Medulla oblongata (tissue), 1 donor: ENCODE data around the gene STK32C.
A peak's percentile ranks its signal among the peaks of the same experiment; 100 is the strongest.

Source experiments
- DNase-seq: peaks from one replicate; pipeline ENCODE4 v3.0.0-alpha.2; 2015; ENCODE audit errors: extremely low spot score

Gene STK32C

DNA sequence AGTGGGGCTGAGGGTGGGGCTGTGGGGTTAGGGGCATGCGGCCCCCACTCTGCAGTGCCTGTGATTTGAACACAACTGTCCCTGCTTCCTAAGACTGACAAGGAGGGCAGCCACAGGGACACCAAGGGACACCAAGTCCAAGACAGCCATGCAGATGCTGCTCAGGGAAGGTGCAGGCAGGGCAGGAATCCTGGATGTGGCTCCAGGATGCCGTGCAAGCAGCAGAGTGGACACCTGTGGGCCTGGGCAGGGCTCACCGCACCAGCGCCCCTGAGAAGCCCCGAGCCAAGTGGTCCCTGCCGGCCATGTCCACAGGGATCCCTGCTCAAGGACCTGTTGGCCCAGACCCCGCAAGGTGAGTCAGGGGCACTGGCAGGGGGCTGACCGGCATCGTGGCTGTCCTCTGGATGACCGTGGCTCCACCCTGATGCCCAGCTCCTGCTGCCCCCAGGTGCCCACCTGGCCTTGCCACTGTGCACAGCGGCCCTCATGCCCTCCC, 58.5 kb downstream of the STK32C start:
- no peak for DNase-seq

DNA sequence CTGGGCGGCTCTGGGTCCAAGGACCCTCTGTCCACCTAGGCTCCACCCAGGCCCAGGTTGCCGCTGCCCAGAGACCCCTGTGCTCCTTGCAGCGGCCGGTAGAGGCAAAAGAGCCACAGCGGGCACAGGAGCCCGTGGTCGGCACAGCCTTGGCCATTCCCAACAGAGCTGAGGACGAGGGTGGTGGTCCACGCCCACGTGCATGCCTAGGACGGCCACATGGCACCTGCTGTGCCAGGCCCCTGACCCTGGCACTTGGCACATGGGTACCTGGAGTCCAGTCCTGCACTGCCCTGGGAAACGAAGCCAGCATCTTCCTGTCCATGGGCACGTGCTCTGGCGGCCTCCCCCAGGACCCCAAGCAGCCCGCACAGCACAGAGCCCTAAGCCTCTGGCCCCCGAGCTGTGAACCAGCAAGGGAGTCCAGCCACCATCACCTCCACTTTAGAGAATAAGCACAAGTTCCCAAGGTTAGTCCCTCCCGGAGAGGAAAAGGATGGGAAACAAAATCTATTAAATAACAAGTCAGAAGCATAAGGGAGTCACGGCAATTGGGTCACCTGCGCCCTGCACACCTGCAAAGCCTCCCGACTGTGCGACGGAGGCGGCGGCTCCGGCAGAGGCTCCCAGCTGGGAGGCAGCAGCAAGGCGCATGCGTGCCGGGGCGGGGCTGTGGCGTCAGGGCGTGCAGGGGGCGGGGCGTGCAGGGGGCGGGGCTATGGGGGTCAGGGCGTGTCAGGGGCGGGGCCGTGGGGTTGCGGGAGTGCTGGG, 59.1 kb downstream of the STK32C start:
- no peak for DNase-seq

- DNase-seq: no peak
Observed at GRCh38 chr10:132247943-132248342, 59.8 kb downstream of the STK32C start.

DNA sequence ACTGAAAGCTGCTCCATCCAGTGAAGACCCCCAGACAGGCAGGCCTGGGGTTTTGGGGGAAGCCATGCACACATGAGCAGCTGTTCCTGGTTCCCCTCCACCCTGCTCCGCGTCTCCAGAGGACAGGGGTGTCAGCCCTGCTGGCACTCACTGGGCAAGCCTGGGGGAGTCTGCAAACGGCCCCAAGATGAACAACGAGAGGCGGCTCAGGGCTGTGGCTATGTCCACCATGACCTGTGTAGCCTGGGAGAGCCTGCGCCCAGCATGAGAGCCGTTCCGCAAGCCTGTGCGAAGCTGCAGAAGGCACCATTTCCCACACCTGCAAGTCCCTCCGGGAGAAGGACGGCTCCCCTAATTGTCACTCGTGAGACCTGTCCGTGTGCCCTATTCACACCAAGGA, 61.5 kb downstream of the STK32C start:
- DNase-seq: no peak

GRCh38 chr10:132245056-132245455, 62.7 kb downstream of the STK32C start:
- peak; percentile 44 for DNase-seq

GRCh38 chr10:132243626-132244025, 64.1 kb downstream of the STK32C start:
- DNase-seq: no peak

DNA sequence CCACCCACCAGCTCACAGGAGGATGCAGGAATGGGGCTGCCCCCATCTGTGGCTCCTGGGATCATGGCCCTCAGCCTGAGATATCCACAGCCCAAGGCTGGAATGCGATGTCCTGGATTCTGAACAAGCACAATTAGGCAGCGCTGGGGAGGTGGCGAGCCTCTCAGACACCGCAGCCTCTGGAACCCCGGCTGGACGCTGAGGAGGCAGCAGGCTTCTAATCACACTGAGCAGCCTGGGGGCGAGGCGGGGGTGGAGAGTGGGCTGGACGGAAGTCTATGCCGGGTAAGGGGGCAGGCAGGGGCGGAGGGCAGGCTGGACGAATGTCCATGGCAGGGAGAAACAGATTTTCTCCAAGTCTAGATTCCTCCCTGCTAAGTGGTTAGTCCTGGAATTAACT, 64.6 kb downstream of the STK32C start:
- DNase-seq: no peak

DNA sequence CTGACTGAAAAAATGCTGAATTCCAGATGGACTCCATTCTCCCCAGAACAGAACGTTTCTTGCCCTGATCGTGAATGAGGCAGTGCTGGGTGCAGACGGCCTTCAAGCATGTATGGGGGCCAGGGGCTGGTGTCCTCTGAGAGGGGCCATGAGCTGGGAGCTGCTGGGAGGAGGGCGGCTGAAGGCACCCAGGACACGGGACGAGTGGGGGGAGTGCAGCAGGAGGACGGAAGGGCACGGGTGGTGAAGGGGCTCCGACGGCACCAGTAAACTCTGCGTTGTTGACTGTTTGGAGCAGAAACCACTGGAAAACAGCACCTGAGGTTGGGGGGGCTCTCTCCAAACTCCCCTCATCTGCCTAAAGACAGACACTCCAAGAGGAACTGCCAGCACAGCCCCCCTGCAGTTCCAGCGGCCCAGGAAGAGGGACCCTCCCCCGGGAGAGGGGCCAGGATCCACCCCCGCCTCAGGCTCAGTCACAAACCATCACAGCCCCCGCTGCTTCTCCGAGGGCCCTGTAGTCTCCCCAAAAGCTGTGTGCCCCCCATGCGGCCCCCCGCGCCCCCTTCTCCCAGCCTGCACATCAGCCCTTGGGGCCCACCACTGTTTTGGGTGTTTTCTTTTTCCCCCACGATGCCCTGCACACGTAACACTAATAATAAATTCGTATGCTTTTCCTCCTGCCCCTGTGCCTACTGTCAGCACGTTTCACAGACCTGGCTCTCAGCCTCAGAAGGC, 65.5 kb downstream of the STK32C start:
- no peak for DNase-seq

GRCh38 chr10:132241496-132241895, 66.3 kb downstream of the STK32C start:
- DNase-seq: no peak

DNA sequence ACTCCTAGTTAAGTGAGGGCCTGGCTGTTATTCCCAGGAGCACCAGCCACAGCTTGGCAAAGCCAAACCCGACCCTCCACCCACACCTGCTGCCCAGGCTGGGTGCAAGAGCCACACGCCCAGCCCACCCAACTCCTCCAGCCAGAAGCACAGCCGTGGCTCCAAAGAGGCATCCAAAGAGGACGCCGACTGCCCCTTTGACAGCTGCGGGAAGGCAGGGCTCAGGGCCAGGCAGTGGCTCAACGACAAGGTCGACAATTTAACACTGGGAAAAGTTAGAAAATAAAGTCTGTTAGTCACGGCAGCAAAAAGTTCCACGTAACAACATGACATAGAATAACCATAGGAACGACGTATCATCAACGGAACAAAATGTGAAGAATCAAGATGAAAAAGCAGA, 66.7 kb downstream of the STK32C start:
- no peak for DNase-seq

GRCh38 chr10:132240581-132240980, 67.2 kb downstream of the STK32C start:
- no peak for DNase-seq

- no peak for DNase-seq
Observed at GRCh38 chr10:132240156-132240555, 67.6 kb downstream of the STK32C start.

- DNase-seq: no peak
Observed at GRCh38 chr10:132239126-132240031, 68.4 kb downstream of the STK32C start.

GRCh38 chr10:132238371-132239125, 69.2 kb downstream of the STK32C start:
- no peak for DNase-seq

DNA sequence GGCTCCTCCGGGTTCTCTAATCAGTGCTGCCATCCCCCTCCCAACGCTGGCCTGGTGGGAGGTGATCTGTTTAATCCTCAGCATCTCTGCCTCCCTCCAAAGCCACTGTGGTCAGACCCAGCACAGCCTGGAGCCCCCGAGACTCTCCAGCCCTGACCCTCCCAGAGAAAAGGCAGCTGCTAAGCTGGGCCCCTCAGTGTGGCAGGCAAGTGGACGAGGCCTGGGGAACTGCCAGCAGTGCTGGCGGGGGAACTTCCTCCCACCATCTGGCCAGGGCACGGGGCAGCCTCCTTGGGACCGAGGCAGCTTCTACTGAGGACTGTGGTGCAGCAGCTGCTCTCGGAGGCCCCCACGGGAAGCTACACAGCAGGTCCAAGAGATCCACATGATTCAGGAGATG, 69.9 kb downstream of the STK32C start:
- peak; percentile 52 for DNase-seq

GRCh38 chr10:132237396-132237795, 70.4 kb downstream of the STK32C start:
- no peak for DNase-seq

GRCh38 chr10:132236881-132237280, 70.9 kb downstream of the STK32C start:
- DNase-seq: no peak

DNA sequence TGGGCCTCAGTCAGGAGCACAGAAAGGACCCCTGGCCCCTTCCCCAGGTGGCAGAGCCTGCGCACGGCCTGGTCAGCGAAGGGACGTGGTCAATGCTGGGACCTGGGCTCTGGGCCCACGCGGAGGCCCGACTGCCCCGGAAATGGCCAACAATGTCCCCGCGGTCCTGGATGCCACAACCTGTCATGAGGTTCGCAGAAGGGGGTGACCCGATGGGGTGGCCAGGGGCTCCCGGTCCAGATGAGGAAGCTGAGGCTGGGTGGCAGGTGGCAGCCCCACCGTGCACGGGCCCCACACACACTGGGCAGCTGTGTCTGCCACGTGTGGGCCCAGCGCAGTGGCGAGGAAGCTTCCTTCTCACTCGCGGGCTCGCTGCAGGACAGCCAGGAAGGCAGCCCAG, 71.6 kb downstream of the STK32C start:
- no peak for DNase-seq

- DNase-seq: no peak
Observed at GRCh38 chr10:132234860-132235259, 72.9 kb downstream of the STK32C start.

DNA sequence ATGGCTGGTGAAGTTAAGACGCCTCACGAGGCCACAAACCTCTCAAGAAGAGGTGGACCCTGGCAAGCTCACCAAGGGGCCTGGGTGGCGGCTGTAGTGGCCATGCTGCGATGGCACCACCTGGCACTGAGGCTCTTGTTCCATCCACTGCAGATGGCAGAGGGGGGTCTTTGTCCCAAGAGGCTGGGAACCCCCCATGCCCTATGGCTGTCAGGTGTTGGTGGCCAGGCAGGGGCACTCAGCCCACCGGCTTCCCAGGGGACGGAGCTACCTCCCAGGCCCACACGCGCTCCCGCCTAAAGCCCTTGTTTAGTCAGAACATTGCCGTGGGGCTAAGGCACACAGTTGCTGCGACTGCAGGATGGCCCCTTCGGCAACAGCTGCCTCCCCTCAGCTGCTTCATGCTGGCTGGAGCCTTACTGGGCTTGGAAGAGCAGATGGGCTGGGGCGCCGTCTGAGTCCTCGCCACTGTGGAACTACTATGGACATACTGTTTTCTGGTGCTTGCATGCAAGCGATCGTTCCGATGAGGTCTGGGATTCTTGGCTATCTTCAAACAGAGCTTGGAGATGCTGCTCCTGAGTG, 74.2 kb downstream of the STK32C start:
- no peak for DNase-seq

DNA sequence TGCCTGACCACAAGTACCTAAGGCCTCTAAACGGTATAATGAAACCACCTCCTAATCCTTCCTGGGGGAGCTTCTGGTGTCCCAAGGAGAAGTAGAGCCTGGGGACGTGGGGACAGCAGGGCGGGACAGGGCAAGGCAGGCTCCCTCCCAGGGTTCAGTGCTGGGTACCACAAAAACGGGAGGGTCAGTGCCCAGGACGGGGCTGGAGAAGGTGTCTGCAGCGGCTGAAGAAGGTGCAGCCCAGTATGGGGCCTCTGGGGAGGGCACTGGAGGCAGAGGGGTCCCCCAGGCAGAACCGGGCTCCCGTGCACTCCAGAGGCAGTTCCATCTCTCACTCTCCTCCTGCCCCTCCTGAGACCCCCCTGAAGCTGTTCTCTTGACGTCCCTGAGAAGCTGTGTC, 74.8 kb downstream of the STK32C start:
- no peak for DNase-seq
